Measurements from ENCODE around the gene FLNB. TPM values are rescaled to one million over a fixed set of nuclear protein-coding genes. Genes with fewer than 3 reads are reported as not detected.

FLNB gene
- total and polyA plus RNA-seq, 2 of the 13 experiments (the other 11 are each of a cell fraction or from before 2014, with no cell fraction given) = 106 to 130 TPM

- in situ Hi-C loops (cut with HindIII; ENCODE audit: extremely low pct_ligation_motif_present, low pct_unique_long_range_greater_than_20kb) = no loop called here
- ATAC-seq = no peak
- CTCF ChIA-PET (ENCODE audit: low intra/inter-chr PET ratio, low total read pairs) = no interaction called here
- Histone ChIP-seq H3K79me2 (ENCODE audit: insufficient read depth, low read length) (peaks cover 93% of the 10 kb centered on the region), H3K36me3 (replicated peaks in 1 of 2; ENCODE audit: control insufficient read depth in 1 of 2, insufficient read depth in 2 of 2, low read length in 2 of 2) (peaks cover 12 to 14% of the 10 kb centered on the region in 2 experiments), H4K20me1 (ENCODE audit: insufficient read depth, low read length) (peaks cover 57% of the 10 kb centered on the region; the same call in 1 of the 2 replicates), H3K4me1 (ENCODE audit: insufficient read depth, low read length) (peaks cover 69% of the 10 kb centered on the region), H3K4me2 (ENCODE audit: low read depth, low read length) (no peak overlapping the region), H3K27me3 (ENCODE audit: control insufficient read depth in 1 of 2, insufficient read depth in 2 of 2, low read length in 2 of 2) (no peaks in the 10 kb centered on the region), H3K27ac (ENCODE audit: extremely low read length, insufficient read depth, low read length) (peak overlapping the region; percentile 52), H3K4me3 (replicated peaks in 1 of 3; ENCODE audit: insufficient read depth in 1 of 3, low read depth in 2 of 3, low read length in 3 of 3) (no peak overlapping the region), H2AFZ (ENCODE audit: low read length) (no peak overlapping the region), H3K9ac (ENCODE audit: insufficient read depth, low read depth, low read length) (no peak overlapping the region), H3K9me3 (ENCODE audit: low read length) (no peaks in the 10 kb centered on the region)
- peak; percentile 26 for FAIRE-seq
- POLR2A ChIA-PET = interaction anchor here (0.9 to 2.3 kb wide), 6 partner anchors 13 to 73 kb away, joined by 3 to 16 read pairs (median 4); no protein-coding TSS in a partner anchor
- TF ChIP-seq ZBTB3 (CRISPR knock-in tag; IDR thresholded peaks at IDR 0.05; ENCODE audit: borderline replicate concordance, low read depth) (0 out of 2 replicates have a peak, but pooled peaks have one; percentile 42), CCDC6 (CRISPR knock-in tag; IDR thresholded peaks at IDR 0.05) (0 out of 2 replicates have a peak, but pooled peaks have one; percentile 3), ZNF724P (CRISPR knock-in tag; IDR thresholded peaks at IDR 0.05; ENCODE audit: borderline replicate concordance) (0 out of 2 replicates have a peak, but pooled peaks have one; percentile 13), SYNCRIP (IDR thresholded peaks at IDR 0.05; ENCODE audit: insufficient read depth, low read depth, low read length) (no peak), MBD4 (IDR thresholded peaks at IDR 0.05; ENCODE audit: borderline replicate concordance, low read length) (no peak)
- DNase-seq (ENCODE audit: low spot score) = no peak
- 95% methylated on average over 14 of the region's 14 CpGs for WGBS (ENCODE audit: low lambda C conversion rate)
- intact Hi-C loops (cut with micrococcal nuclease; ENCODE audit: unreplicated experiment) = no loop called here
- no TSS peak for BruUV-seq (replicated peaks)
Observed at GRCh38 chr3:58072052-58072762, 64.0 kb downstream of the FLNB start.

- 96% methylated on average over 3 of the region's 3 CpGs for WGBS (ENCODE audit: low lambda C conversion rate)
- Histone ChIP-seq H3K36me3 (replicated peaks in 1 of 2; ENCODE audit: control insufficient read depth in 1 of 2, insufficient read depth in 2 of 2, low read length in 2 of 2) (peaks cover 15 to 19% of the 10 kb centered on the region in 2 experiments), H3K9me3 (ENCODE audit: low read length) (no peaks in the 10 kb centered on the region), H3K4me1 (ENCODE audit: insufficient read depth, low read length) (peaks cover 64% of the 10 kb centered on the region), H4K20me1 (ENCODE audit: insufficient read depth, low read length) (peaks cover 55% of the 10 kb centered on the region; the same call in 1 of the 2 replicates), H3K27me3 (ENCODE audit: control insufficient read depth in 1 of 2, insufficient read depth in 2 of 2, low read length in 2 of 2) (no peaks in the 10 kb centered on the region), H2AFZ (ENCODE audit: low read length) (no peak overlapping the region), H3K79me2 (ENCODE audit: insufficient read depth, low read length) (peaks cover 87% of the 10 kb centered on the region), H3K4me2 (ENCODE audit: low read depth, low read length) (no peak overlapping the region), H3K4me3 (replicated peaks in 1 of 3; ENCODE audit: insufficient read depth in 1 of 3, low read depth in 2 of 3, low read length in 3 of 3) (no peak overlapping the region), H3K27ac (ENCODE audit: extremely low read length, insufficient read depth, low read length) (no peak overlapping the region), H3K9ac (ENCODE audit: insufficient read depth, low read depth, low read length) (no peak overlapping the region)
- DNase-seq (ENCODE audit: low spot score) (no peak), FAIRE-seq (peak; percentile 15), ATAC-seq (no peak)
- in situ Hi-C loops (cut with HindIII; ENCODE audit: extremely low pct_ligation_motif_present, low pct_unique_long_range_greater_than_20kb) = no loop called here
- intact Hi-C loops (cut with micrococcal nuclease; ENCODE audit: unreplicated experiment) = no loop called here
- ChIA-PET POLR2A (no interaction called here), CTCF (ENCODE audit: low intra/inter-chr PET ratio, low total read pairs) (no interaction called here)
- TF ChIP-seq ZMAT5 (CRISPR knock-in tag; IDR thresholded peaks at IDR 0.05; ENCODE audit: borderline replicate concordance, low read depth) (no peak), KLF12 (CRISPR knock-in tag; IDR thresholded peaks at IDR 0.05; ENCODE audit: borderline replicate concordance) (no peak), FOXK1 (CRISPR knock-in tag; IDR thresholded peaks at IDR 0.05; ENCODE audit: borderline replicate concordance, low read depth) (no peak)
- no TSS peak for BruUV-seq (replicated peaks)
Observed at GRCh38 chr3:58072763-58073130, 64.5 kb downstream of the FLNB start.
